GM23248 (cell line): ENCODE results near the gene RGL4. TPM values are rescaled to one million over a fixed set of nuclear protein-coding genes. Genes with fewer than 3 reads are reported as not detected.

Experiments
- DNase-seq: peaks from one replicate; pipeline ENCODE4 v3.0.0-alpha.2; 2015
- H2AFZ ChIP-seq: fragments of 200-600 bp; sonication (generic); 2 replicates; pipeline ENCODE4 v1.6.1; 2016; ENCODE audit warnings: antibody characterized with exemption
- H3F3A ChIP-seq: fragments of 200-600 bp; sonication (generic); 2 replicates; pipeline ENCODE4 v1.6.1; 2016; ENCODE audit warnings: mild to moderate bottlenecking, antibody characterized with exemption, mixed run types; ENCODE audit not compliant: insufficient read depth
- H3K27ac ChIP-seq: fragments of 200-600 bp; sonication (generic); 2 replicates; pipeline ENCODE4 v1.5.1; 2016; ENCODE audit warnings: mild to moderate bottlenecking
- H3K27me3 ChIP-seq: fragments of 200-600 bp; sonication (generic); replicated peaks from 2 replicates; pipeline ENCODE4 v1.6.1; 2016; ENCODE audit warnings: mild to moderate bottlenecking; ENCODE audit not compliant: insufficient read depth
- H3K36me3 ChIP-seq: fragments of 200-600 bp; sonication (generic); 2 replicates; pipeline ENCODE4 v1.6.1; 2016; ENCODE audit warnings: low read depth, mild to moderate bottlenecking
- H3K4me1 ChIP-seq: fragments of 200-600 bp; sonication (generic); 2 replicates; pipeline ENCODE4 v1.6.1; 2016; ENCODE audit warnings: mild to moderate bottlenecking; ENCODE audit not compliant: insufficient read depth
- H3K4me2 ChIP-seq: fragments of 200-600 bp; sonication (generic); one replicate; pipeline ENCODE4 v1.6.1; 2016; ENCODE audit warnings: mild to moderate bottlenecking; ENCODE audit not compliant: unreplicated experiment
- H3K4me3 ChIP-seq: fragments of 200-600 bp; sonication (generic); 2 replicates; pipeline ENCODE4 v1.5.1; 2016; ENCODE audit warnings: mild to moderate bottlenecking
- H3K79me2 ChIP-seq: fragments of 200-600 bp; sonication (generic); 2 replicates; pipeline ENCODE4 v1.6.1; 2016; ENCODE audit warnings: mild to moderate bottlenecking; ENCODE audit not compliant: insufficient read depth
- H3K9ac ChIP-seq: fragments of 200-600 bp; sonication (generic); 2 replicates; pipeline ENCODE4 v1.6.1; 2016; ENCODE audit warnings: mild to moderate bottlenecking
- H3K9me2 ChIP-seq: fragments of 200-600 bp; sonication (generic); 2 replicates; pipeline ENCODE4 v1.6.1; 2016; ENCODE audit warnings: mixed run types, mild to moderate bottlenecking, moderate library complexity; ENCODE audit not compliant: insufficient read depth
- H3K9me3 ChIP-seq: fragments of 200-600 bp; sonication (generic); one replicate; pipeline ENCODE4 v1.6.1; 2017; ENCODE audit warnings: low read depth
- H4K20me1 ChIP-seq: fragments of 200-600 bp; sonication (generic); 2 replicates; pipeline ENCODE4 v1.6.0; 2016; ENCODE audit not compliant: insufficient read depth
- EZH2 ChIP-seq: fragments of 200-600 bp; sonication (generic); IDR thresholded peaks from 2 replicates; pipeline ENCODE4 v1.6.1; 2018; ENCODE audit warnings: antibody characterized with exemption, mild to moderate bottlenecking; ENCODE audit not compliant: insufficient read depth, poor library complexity, severe bottlenecking
- EZH2phosphoT487 ChIP-seq: fragments of 200-600 bp; sonication (generic); IDR thresholded peaks from 2 replicates; pipeline ENCODE4 v1.6.1; 2018; ENCODE audit warnings: antibody characterized with exemption, moderate library complexity, mild to moderate bottlenecking, low read depth; ENCODE audit not compliant: insufficient read depth
- WGBS, 2 experiments: methylation state at CpG; one replicate each; pipeline ENCODE4 v1.1.6; 2015 to 2017; ENCODE audit warnings: low lambda C conversion rate in 2 of 2, low coverage in 1 of 2; ENCODE audit errors: missing lambda C conversion rate in 2 of 2; 5-methylcytosine and 5-hydroxymethylcytosine counted together
- in situ Hi-C: fragments of 300-500 bp; cut with MboI; formaldehyde crosslinking; loops from 2 replicates; pipeline ENCODE4 v1.15.0; 2020
- polyA plus RNA-seq: library from polyadenylated mRNA; unstranded; fragments of >200 nt; fragmentation: Nextera tagmentation; extraction: Ambion mirVana; gene quantifications from 2 replicates; pipeline ENCODE4 v1.2.1, GENCODE V29; 2016
- total RNA-seq: library from RNA; depleted of rRNA; stranded (reverse); fragments of >200 nt; shearing (Covaris generic); gene quantifications from 2 replicates; pipeline ENCODE4 v1.2.3, GENCODE V29; 2014

Gene RGL4
- total and polyA plus RNA-seq, 2 experiments from 2014 or later = 0.06 TPM; not detected in 1

- no peaks in the 10 kb centered on the region for H3K9me2 ChIP-seq
- in situ Hi-C loops = no loop called here
- no peaks in the 10 kb centered on the region for H3K9me3 ChIP-seq
- H3K36me3 ChIP-seq = no peaks in the 10 kb centered on the region
- H3K79me2 ChIP-seq = no peaks in the 10 kb centered on the region
- no peak overlapping the region for H3K9ac ChIP-seq
- no peaks in the 10 kb centered on the region for H3F3A ChIP-seq
- no peaks in the 10 kb centered on the region for H4K20me1 ChIP-seq
- 70 to 76% methylated on average over 6 of the region's 6 CpGs for WGBS, 2 experiments
- no peak overlapping the region for H3K27ac ChIP-seq
- DNase-seq = no peak
- H3K4me1 ChIP-seq = no peaks in the 10 kb centered on the region
- no peak overlapping the region for H2AFZ ChIP-seq
- no peak overlapping the region for H3K4me2 ChIP-seq
- no peaks in the 10 kb centered on the region for H3K27me3 ChIP-seq
- no peak overlapping the region for H3K4me3 ChIP-seq
- TF ChIP-seq EZH2phosphoT487 (no peak), EZH2 (no peak)
Measured at GRCh38 chr22:23677701-23677995, 13.2 kb upstream of the RGL4 start.

GRCh38 chr22:23678133-23678532 lies 12.7 kb upstream of the RGL4 start:
- Histone ChIP-seq H3K9me3 (no peaks in the 10 kb centered on the region), H3K4me3 (no peak overlapping the region), H3K9ac (no peak overlapping the region), H3F3A (no peaks in the 10 kb centered on the region), H3K27me3 (no peaks in the 10 kb centered on the region), H3K36me3 (no peaks in the 10 kb centered on the region), H3K9me2 (no peaks in the 10 kb centered on the region), H3K4me1 (no peaks in the 10 kb centered on the region), H3K27ac (no peak overlapping the region), H3K79me2 (no peaks in the 10 kb centered on the region), H2AFZ (no peak overlapping the region), H3K4me2 (no peak overlapping the region), H4K20me1 (no peaks in the 10 kb centered on the region)
- in situ Hi-C loops = no loop called here
- DNase-seq = no peak
- TF ChIP-seq EZH2 (no peak), EZH2phosphoT487 (no peak)
- 88 to 92% methylated on average over 6 of the region's 6 CpGs for WGBS, 2 experiments

- in situ Hi-C loops = no loop called here
- Histone ChIP-seq H3K4me1 (no peaks in the 10 kb centered on the region), H4K20me1 (no peaks in the 10 kb centered on the region), H3K9me2 (no peaks in the 10 kb centered on the region), H3K27me3 (no peaks in the 10 kb centered on the region), H3K4me2 (no peak overlapping the region), H3K9ac (no peak overlapping the region), H3K27ac (no peak overlapping the region), H3K36me3 (no peaks in the 10 kb centered on the region), H3K9me3 (no peaks in the 10 kb centered on the region), H3F3A (no peaks in the 10 kb centered on the region), H3K4me3 (no peak overlapping the region), H3K79me2 (no peaks in the 10 kb centered on the region), H2AFZ (no peak overlapping the region)
- 75 to 87% methylated on average over 5 of the region's 5 CpGs for WGBS, 2 experiments
- TF ChIP-seq EZH2 (no peak), EZH2phosphoT487 (no peak)
- no peak for DNase-seq
Measured at GRCh38 chr22:23681026-23681809, 9.6 kb upstream of the RGL4 start.

DNA sequence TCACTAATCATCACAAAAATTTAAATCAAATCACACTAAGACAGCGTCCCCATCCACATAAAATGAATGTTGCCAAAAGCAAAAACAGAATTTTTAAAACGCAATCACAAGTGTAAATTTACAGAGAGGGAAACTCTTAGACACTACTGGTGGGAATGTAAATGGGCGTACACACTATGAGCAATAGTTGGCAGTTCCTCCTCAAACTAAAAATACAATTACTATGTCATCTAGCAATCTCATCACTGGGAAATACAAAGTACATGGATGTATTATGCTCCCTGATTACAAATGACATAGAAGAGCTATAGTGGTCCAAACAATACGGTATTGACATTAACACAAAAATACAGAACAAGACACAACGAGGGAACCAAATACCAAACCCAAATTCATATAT lies 8.7 kb upstream of the RGL4 start:
- no peak for DNase-seq
- TF ChIP-seq EZH2phosphoT487 (no peak), EZH2 (no peak)
- WGBS, 2 experiments = 48 to 51% methylated on average over 5 of the region's 5 CpGs

More for the DNA sequence above, 8.7 kb upstream of the RGL4 start:
- no peak overlapping the region for H3K4me2 ChIP-seq
- no peaks in the 10 kb centered on the region for H3K27me3 ChIP-seq
- no peaks in the 10 kb centered on the region for H3K79me2 ChIP-seq
- H3K27ac ChIP-seq = no peak overlapping the region
- no peaks in the 10 kb centered on the region for H3K9me2 ChIP-seq
- H3K9me3 ChIP-seq = no peaks in the 10 kb centered on the region
- H3K4me1 ChIP-seq = no peaks in the 10 kb centered on the region
- no peaks in the 10 kb centered on the region for H3F3A ChIP-seq
- H3K4me3 ChIP-seq = no peak overlapping the region
- in situ Hi-C loops = no loop called here
- no peaks in the 10 kb centered on the region for H4K20me1 ChIP-seq
- H3K9ac ChIP-seq = no peak overlapping the region
- no peaks in the 10 kb centered on the region for H3K36me3 ChIP-seq
- no peak overlapping the region for H2AFZ ChIP-seq
